A549 treated with CpdA at 1 μM for 4 hours (cell line): Measurements from ENCODE around the gene METTL24. TPM values are rescaled to one million over a fixed set of nuclear protein-coding genes. Genes with fewer than 3 reads are reported as not detected.

Experiments
- total RNA-seq: library from RNA; stranded (reverse); fragments of 200-300 nt; extraction: Qiagen RNA extraction; gene quantifications from 5 replicates; pipeline ENCODE4 v1.2.3, GENCODE V29; 2022; ENCODE audit warnings: low read depth

The METTL24 gene, protein sequence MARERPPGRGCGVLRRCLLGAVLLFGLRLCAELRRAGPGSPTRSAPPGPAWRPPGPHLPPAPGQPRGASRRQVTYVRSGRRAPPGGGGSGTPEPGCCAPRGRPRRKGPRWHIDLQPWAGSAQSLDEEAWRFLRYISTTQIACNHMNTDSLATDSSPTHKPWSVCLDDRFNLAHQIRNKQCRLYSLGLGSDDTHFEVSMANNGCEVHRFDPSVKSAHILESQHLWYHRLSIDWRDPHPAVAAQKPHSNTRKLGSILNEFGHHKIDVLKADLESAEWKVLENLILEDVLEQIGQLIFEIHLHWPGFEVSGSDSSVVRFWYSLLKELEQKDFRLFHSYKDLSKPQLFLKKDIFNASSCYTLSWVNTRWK
- not detected in 5 replicates for total RNA-seq

DNA sequence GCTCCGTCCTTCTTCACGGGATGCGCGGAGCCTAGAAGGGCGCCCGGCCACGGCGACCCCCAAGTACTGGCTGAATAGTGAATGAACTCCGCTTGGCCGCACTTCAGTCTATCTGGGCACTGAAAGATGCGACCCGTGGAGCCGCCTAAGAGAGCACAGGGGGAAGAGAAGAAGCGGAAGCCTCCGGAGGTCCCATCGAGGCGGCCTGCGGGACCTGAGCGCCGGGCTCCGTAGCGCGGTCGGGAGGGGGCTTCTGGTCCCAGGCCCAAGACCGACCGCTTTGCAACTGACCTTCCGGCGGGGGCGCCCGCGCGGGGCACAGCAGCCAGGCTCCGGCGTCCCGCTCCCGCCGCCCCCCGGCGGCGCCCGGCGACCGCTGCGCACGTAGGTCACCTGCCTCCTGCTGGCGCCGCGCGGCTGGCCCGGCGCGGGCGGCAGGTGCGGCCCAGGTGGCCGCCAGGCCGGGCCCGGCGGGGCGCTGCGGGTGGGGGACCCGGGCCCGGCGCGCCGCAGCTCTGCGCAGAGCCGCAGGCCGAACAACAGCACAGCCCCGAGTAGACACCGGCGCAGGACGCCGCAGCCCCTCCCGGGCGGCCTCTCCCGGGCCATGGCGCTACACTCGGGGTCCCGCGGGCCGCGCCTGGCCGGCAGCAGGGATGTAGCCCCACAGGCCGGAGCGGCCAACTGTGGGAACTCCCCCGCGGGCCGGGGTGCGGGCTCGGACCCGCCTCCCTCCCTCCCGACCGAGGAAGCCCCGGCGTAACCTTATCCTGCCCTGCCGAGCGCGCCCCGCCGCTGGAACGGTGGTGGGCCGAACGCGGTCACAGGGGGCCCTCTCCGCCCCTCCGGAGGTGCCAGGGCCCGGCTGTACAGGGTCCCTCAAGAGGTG, at the start of gene METTL24:
Gene METTL24, minus strand, starts transcription at position 686 of the 889 bp plus-strand sequence. Its CDS starts 77 bp downstream, at position 609.

Other genes starting within 250 kb of the METTL24 start
- gene WASF1, start 178.7 kb downstream of the METTL24 start, total RNA-seq = 11.0 to 14.6 TPM (median 12.3 TPM) in 5 replicates
- gene CDC40, start 177.9 kb downstream of the METTL24 start, total RNA-seq = 8.1 to 11.5 TPM (median 9.3 TPM) in 5 replicates
- 0.03 to 0.20 TPM (median 0.10 TPM) in 3 of 5 replicates, not detected in the others for gene DDO, start 57.2 kb upstream of the METTL24 start, total RNA-seq
- gene SLC22A16, start 118.3 kb upstream of the METTL24 start, total RNA-seq = not detected in 5 replicates